HEK293 (cell line): ENCODE results near the gene MYO18B.

Experiments used
- CTCF ChIA-PET: fragments of 350-600 bp; formaldehyde crosslinking; extraction: SDS; loops from one replicate; lab custom pipeline; 2021; ENCODE audit warnings: antibody characterized with exemption; lab: Yijun Ruan, JAX
- POLR2A ChIA-PET: fragments of 300-600 bp; formaldehyde crosslinking; extraction: SDS; loops from one replicate; lab custom pipeline; 2020; ENCODE audit warnings: antibody characterized with exemption, inconsistent platforms; lab: Yijun Ruan, JAX
- H3K27ac ChIP-seq: fragments of 200-500 bp; sonication (Bioruptor generic); 2 replicates; pipeline ENCODE4 v1.5.1; 2014; ENCODE audit warnings: low read depth, low read length, control low read depth, inconsistent platforms; ENCODE audit errors: extremely low read depth
- H3K36me3 ChIP-seq, 2 experiments: fragments of 200-500 bp in 1 of 2; sonication (Bioruptor generic) in 1 of 2; 1 replicate in 1 of 2; 2 replicates in 1 of 2; pipeline ENCODE4 v1.5.1; 2014 to 2017; ENCODE audit warnings: inconsistent platforms in 2 of 2, low read length in 2 of 2; ENCODE audit not compliant: control insufficient read depth in 2 of 2, insufficient read depth in 1 of 2
- H3K4me1 ChIP-seq: fragments of 200-500 bp; sonication (Bioruptor generic); 2 replicates; pipeline ENCODE4 v1.5.1; 2014; ENCODE audit warnings: mild to moderate bottlenecking, low read length, inconsistent platforms; ENCODE audit not compliant: control insufficient read depth, insufficient read depth
- H3K4me3 ChIP-seq: 2 replicates; pipeline ENCODE4 v1.5.1; 2011; ENCODE audit warnings: low read depth, mild to moderate bottlenecking, control low read depth, low read length, moderate library complexity
- H3K9me3 ChIP-seq: fragments of 200-500 bp; sonication (Bioruptor generic); 2 replicates; pipeline ENCODE4 v1.5.1; 2014; ENCODE audit warnings: low read depth, low read length, inconsistent platforms; ENCODE audit not compliant: control insufficient read depth, insufficient read depth
- CTCF ChIP-seq: fragments of 450-650 bp; formaldehyde crosslinking; IDR thresholded peaks from 2 replicates; pipeline ENCODE4 v1.5.1; 2016; ENCODE audit warnings: missing biosample characterization, missing genetic modification characterization
- HOXA7 ChIP-seq: sonication (generic); formaldehyde crosslinking; IDR thresholded peaks from 2 replicates; pipeline ENCODE4 v1.8.1; 2022; ENCODE audit warnings: missing genetic modification reagents, borderline replicate concordance
- KLF10 ChIP-seq: fragments of 450-650 bp; IDR thresholded peaks from 2 replicates; pipeline ENCODE4 v1.5.1; 2018; ENCODE audit warnings: missing biosample characterization, mild to moderate bottlenecking, missing genetic modification characterization
- KLF8 ChIP-seq: fragments of 450-650 bp; formaldehyde crosslinking; IDR thresholded peaks from 2 replicates; pipeline ENCODE4 v1.5.1; 2016; ENCODE audit warnings: missing biosample characterization, missing genetic modification characterization
- MZF1 ChIP-seq: fragments of 450-650 bp; formaldehyde crosslinking; IDR thresholded peaks from 2 replicates; pipeline ENCODE4 v1.5.1; 2017; ENCODE audit warnings: missing biosample characterization, missing genetic modification characterization, borderline replicate concordance
- PRDM6 ChIP-seq: fragments of 450-650 bp; formaldehyde crosslinking; IDR thresholded peaks from 2 replicates; pipeline ENCODE4 v1.5.1; 2017; ENCODE audit warnings: missing biosample characterization, missing genetic modification characterization
- SALL2 ChIP-seq: fragments of 450-650 bp; formaldehyde crosslinking; IDR thresholded peaks from 2 replicates; pipeline ENCODE4 v1.5.0; 2017; ENCODE audit warnings: missing biosample characterization, mild to moderate bottlenecking, missing genetic modification characterization, borderline replicate concordance
- SP3 ChIP-seq: fragments of 450-650 bp; formaldehyde crosslinking; IDR thresholded peaks from 2 replicates; pipeline ENCODE4 v1.5.1; 2016; ENCODE audit warnings: missing biosample characterization, missing genetic modification characterization
- TSHZ1 ChIP-seq: fragments of 450-650 bp; formaldehyde crosslinking; IDR thresholded peaks from 2 replicates; pipeline ENCODE4 v1.5.1; 2016; ENCODE audit warnings: missing biosample characterization, missing genetic modification characterization, borderline replicate concordance
- ZFP37 ChIP-seq: fragments of 450-650 bp; formaldehyde crosslinking; IDR thresholded peaks from 2 replicates; pipeline ENCODE4 v1.5.1; 2016; ENCODE audit warnings: missing biosample characterization, missing genetic modification characterization
- ZNF112 ChIP-seq: fragments of 450-650 bp; formaldehyde crosslinking; IDR thresholded peaks from 2 replicates; pipeline ENCODE4 v1.5.0; 2017; ENCODE audit warnings: missing biosample characterization, missing genetic modification characterization
- ZNF184 ChIP-seq: fragments of 450-650 bp; IDR thresholded peaks from 2 replicates; pipeline ENCODE4 v1.5.1; 2018; ENCODE audit warnings: missing biosample characterization, mild to moderate bottlenecking, missing genetic modification characterization
- ZNF48 ChIP-seq: fragments of 450-650 bp; formaldehyde crosslinking; IDR thresholded peaks from 2 replicates; pipeline ENCODE4 v1.5.1; 2016; ENCODE audit warnings: missing biosample characterization, missing genetic modification characterization
- ZNF585B ChIP-seq: fragments of 450-650 bp; formaldehyde crosslinking; IDR thresholded peaks from 2 replicates; pipeline ENCODE4 v1.5.1; 2016; ENCODE audit warnings: missing biosample characterization, missing genetic modification characterization
- ZNF623 ChIP-seq: fragments of 450-650 bp; formaldehyde crosslinking; IDR thresholded peaks from 2 replicates; pipeline ENCODE4 v1.5.1; 2016; ENCODE audit warnings: missing biosample characterization, missing genetic modification characterization
- ZNF626 ChIP-seq: fragments of 450-650 bp; sonication (Bioruptor Pico); formaldehyde crosslinking; IDR thresholded peaks from 2 replicates; pipeline ENCODE4 v1.5.1; 2018; ENCODE audit warnings: missing biosample characterization, missing genetic modification characterization, inconsistent platforms
- ZNF837 ChIP-seq: fragments of 450-650 bp; formaldehyde crosslinking; IDR thresholded peaks from 2 replicates; pipeline ENCODE4 v1.5.1; 2016; ENCODE audit warnings: missing biosample characterization, missing genetic modification characterization
- TF ChIP-seq, protein P1 (sequence below): fragments of 450-650 bp; formaldehyde crosslinking; IDR thresholded peaks from 2 replicates; pipeline ENCODE4 v1.5.1; 2017; ENCODE audit warnings: missing biosample characterization, missing genetic modification characterization
- TF ChIP-seq, protein P2 (sequence below): fragments of 450-650 bp; formaldehyde crosslinking; IDR thresholded peaks from 2 replicates; pipeline ENCODE4 v1.5.1; 2016; ENCODE audit warnings: missing biosample characterization, missing genetic modification characterization

The MYO18B gene

GRCh38 chr22:25701056-25701780, 40.8 kb upstream of the MYO18B start:
- Histone ChIP-seq H3K27ac (no peak overlapping the region), H3K4me1 (no peaks in the 10 kb centered on the region), H3K9me3 (no peaks in the 10 kb centered on the region), H3K36me3 (peaks cover 0 to 4% of the 10 kb centered on the region in 2 experiments; a peak in 2 of 3 replicates), H3K4me3 (no peak overlapping the region)
- ChIA-PET CTCF (interaction anchor here (0.6 to 2.3 kb wide), 12 partner anchors 10 to 481 kb away, joined by 3 to 20 read pairs (median 3); no protein-coding TSS in a partner anchor), POLR2A (no interaction called here)
- TF ChIP-seq ZNF585B (no peak), PRDM6 (tag by site-specific recombination) (no peak), KLF8 (tag by site-specific recombination) (no peak), ZNF626 (tag by site-specific recombination) (no peak), ZFP37 (tag by site-specific recombination) (no peak), SALL2 (tag by site-specific recombination) (no peak), ZNF112 (tag by site-specific recombination) (no peak), MZF1 (tag by site-specific recombination) (no peak), CTCF (tag by site-specific recombination) (no peak), ZNF623 (tag by site-specific recombination) (no peak), TSHZ1 (tag by site-specific recombination) (no peak), KLF10 (tag by site-specific recombination) (no peak), ZNF837 (no peak), ZNF184 (tag by site-specific recombination) (no peak), ZNF48 (tag by site-specific recombination) (no peak), HOXA7 (no peak), SP3 (tag by site-specific recombination) (no peak)
- TF ChIP-seq, protein P1, sequence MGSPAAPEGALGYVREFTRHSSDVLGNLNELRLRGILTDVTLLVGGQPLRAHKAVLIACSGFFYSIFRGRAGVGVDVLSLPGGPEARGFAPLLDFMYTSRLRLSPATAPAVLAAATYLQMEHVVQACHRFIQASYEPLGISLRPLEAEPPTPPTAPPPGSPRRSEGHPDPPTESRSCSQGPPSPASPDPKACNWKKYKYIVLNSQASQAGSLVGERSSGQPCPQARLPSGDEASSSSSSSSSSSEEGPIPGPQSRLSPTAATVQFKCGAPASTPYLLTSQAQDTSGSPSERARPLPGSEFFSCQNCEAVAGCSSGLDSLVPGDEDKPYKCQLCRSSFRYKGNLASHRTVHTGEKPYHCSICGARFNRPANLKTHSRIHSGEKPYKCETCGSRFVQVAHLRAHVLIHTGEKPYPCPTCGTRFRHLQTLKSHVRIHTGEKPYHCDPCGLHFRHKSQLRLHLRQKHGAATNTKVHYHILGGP, result no peak
- TF ChIP-seq, protein P2, sequence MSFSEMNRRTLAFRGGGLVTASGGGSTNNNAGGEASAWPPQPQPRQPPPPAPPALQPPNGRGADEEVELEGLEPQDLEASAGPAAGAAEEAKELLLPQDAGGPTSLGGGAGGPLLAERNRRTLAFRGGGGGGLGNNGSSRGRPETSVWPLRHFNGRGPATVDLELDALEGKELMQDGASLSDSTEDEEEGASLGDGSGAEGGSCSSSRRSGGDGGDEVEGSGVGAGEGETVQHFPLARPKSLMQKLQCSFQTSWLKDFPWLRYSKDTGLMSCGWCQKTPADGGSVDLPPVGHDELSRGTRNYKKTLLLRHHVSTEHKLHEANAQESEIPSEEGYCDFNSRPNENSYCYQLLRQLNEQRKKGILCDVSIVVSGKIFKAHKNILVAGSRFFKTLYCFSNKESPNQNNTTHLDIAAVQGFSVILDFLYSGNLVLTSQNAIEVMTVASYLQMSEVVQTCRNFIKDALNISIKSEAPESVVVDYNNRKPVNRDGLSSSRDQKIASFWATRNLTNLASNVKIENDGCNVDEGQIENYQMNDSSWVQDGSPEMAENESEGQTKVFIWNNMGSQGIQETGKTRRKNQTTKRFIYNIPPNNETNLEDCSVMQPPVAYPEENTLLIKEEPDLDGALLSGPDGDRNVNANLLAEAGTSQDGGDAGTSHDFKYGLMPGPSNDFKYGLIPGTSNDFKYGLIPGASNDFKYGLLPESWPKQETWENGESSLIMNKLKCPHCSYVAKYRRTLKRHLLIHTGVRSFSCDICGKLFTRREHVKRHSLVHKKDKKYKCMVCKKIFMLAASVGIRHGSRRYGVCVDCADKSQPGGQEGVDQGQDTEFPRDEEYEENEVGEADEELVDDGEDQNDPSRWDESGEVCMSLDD (tag by site-specific recombination), result no peak
